ENCODE data around the gene PORCN.

PORCN gene

DNA sequence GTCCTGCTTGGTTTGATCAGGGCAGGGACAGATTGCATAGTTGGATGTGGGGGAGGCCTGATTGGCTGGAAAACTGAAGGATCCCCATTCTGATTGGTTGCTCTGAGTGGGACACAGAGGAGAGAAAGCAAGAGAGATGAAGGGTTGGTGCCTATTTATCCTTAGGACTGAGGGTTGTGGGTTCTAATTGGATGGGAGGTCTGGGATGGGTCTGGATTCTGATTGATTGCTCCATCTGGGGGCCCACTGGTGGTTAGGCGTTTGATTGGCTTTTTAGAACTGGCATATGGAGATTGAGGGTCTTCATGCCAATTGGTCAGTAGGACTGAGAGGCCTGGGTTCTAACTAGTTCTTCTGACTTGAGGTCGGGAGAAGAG, 12.2 kb downstream of the PORCN start:
- no peak overlapping the region for H3K14ac ChIP-seq (ENCODE audit: low read length)
- peak overlapping the region; percentile 84 for H2AFZ ChIP-seq (ENCODE audit: low read length)
- H3K27me3 ChIP-seq (ENCODE audit: control insufficient read depth in 3 of 3, insufficient read depth in 3 of 3, low read depth in 1 of 3, low read length in 3 of 3), result no peaks in the 10 kb centered on the region
- H2BK5ac ChIP-seq (ENCODE audit: low read length), result no peak overlapping the region
- H3K79me1 ChIP-seq (ENCODE audit: low read depth, low read length), result peaks cover 2% of the 10 kb centered on the region
- peak overlapping the region; percentile 54 for H3K4me2 ChIP-seq (ENCODE audit: insufficient read depth, low read length, poor library complexity, severe bottlenecking)
- DNase-seq (ENCODE audit: low spot score), result no peak
- no peak overlapping the region for H2BK15ac ChIP-seq (ENCODE audit: low read length)
- no peak overlapping the region for H3K23ac ChIP-seq (ENCODE audit: low read depth, low read length, poor library complexity)
- no peak overlapping the region for H2BK12ac ChIP-seq (ENCODE audit: low read length)
- H3K18ac ChIP-seq (ENCODE audit: low read length), result no peak overlapping the region
- H3K4me1 ChIP-seq (ENCODE audit: control insufficient read depth in 2 of 2, insufficient read depth in 1 of 2, low read depth in 1 of 2, low read length in 2 of 2), result peaks cover 0 to 3% of the 10 kb centered on the region in 2 donors
- no peak overlapping the region for H2BK120ac ChIP-seq (ENCODE audit: low read depth, low read length)
- H3K4me3 ChIP-seq (ENCODE audit: low read length in 2 of 2), result peak overlapping the region; percentile 73 to 76
- H4K91ac ChIP-seq (ENCODE audit: low read depth, low read length, poor library complexity), result no peak overlapping the region
- no peak overlapping the region for H4K8ac ChIP-seq (ENCODE audit: low read depth, low read length)
- no CpG with 5 or more reads among the region's 2 CpGs for WGBS, 2 donors (ENCODE audit: extremely low coverage in 2 of 2, insufficient read length in 2 of 2, insufficient replicate concordance in 1 of 2)
- no peaks in the 10 kb centered on the region for H3K9me3 ChIP-seq (replicated peaks in 1 of 2; ENCODE audit: control insufficient read depth in 2 of 2, insufficient read depth in 1 of 2, low read depth in 1 of 2, low read length in 2 of 2)
- H2AK5ac ChIP-seq (ENCODE audit: low read depth, low read length), result no peak overlapping the region
- no peak overlapping the region for H3K4ac ChIP-seq (ENCODE audit: low read length)
- H3K36me3 ChIP-seq (replicated peaks in 1 of 2; ENCODE audit: control insufficient read depth in 2 of 2, insufficient read depth in 2 of 2, low read length in 2 of 2), result peaks cover 3 to 14% of the 10 kb centered on the region in 2 donors
- H3K27ac ChIP-seq (replicated peaks; ENCODE audit: low read length), result peak overlapping the region; percentile 85
- no peak overlapping the region for H3K9ac ChIP-seq (ENCODE audit: low read depth, low read length, poor library complexity)

DNA sequence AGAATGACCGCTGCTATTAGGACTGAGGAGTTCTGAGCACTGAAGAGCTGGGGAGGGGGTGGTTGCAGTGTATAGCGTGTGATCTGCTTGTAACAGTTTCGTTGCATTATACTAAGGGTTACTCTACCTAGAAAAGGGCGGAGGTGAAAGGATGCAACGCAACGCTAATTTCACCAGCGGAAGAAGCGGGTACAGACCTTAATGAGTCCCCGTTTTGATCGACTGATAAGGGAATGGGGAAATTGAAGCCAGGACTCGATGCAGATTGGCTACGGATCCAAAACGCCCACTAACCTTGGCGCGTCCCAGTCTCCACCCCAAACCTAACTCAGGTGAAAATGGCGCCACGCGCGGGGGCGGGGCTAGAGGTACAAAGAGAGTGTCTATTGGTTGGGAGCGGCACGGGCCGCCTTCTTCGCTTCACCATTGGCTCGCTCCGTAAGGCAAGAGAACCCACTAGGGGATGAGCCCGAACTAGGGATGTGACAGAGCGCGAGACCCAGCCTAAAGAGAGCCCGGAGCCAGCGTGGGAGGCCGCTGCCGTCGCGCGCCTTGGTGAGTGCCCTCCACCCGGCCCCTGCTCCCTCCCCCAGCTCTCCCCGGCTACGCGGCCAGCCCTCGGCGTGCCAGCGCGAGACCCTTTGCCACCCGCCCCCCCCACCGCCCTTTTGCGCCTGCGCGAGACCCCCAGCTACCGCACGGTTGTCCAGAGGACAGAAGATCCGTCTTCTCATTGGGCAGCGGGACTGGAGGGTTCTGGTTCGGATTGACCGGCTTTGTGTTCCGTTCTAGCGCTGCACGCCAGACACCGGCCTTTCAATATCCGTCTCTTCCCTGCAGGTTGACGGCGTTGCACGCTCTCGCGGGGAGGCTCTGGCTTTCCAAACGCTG, 12.8 kb downstream of the PORCN start, which contains the start of gene EBP:
Gene EBP (plus strand): TSS at position 456 of the 891 bp plus-strand sequence. CDS start 1,964 bp downstream, outside the sequence.
- Histone ChIP-seq H2BK12ac (ENCODE audit: low read length) (no peak within 1 kb of the TSS), H2AFZ (ENCODE audit: low read length) (peak within 1 kb of the TSS; percentile 84), H3K27me3 (ENCODE audit: control insufficient read depth in 3 of 3, insufficient read depth in 3 of 3, low read depth in 1 of 3, low read length in 3 of 3) (no peaks in the 10 kb centered on the region), H3K79me1 (ENCODE audit: low read depth, low read length) (peaks cover 3% of the 10 kb centered on the region), H3K9ac (ENCODE audit: low read depth, low read length, poor library complexity) (peak within 1 kb of the TSS; percentile 81), H3K9me3 (replicated peaks in 1 of 2; ENCODE audit: control insufficient read depth in 2 of 2, insufficient read depth in 1 of 2, low read depth in 1 of 2, low read length in 2 of 2) (no peaks in the 10 kb centered on the region), H3K27ac (replicated peaks; ENCODE audit: low read length) (peak within 1 kb of the TSS; percentile 85), H4K8ac (ENCODE audit: low read depth, low read length) (no peak within 1 kb of the TSS), H3K36me3 (replicated peaks in 1 of 2; ENCODE audit: control insufficient read depth in 2 of 2, insufficient read depth in 2 of 2, low read length in 2 of 2) (peaks cover 5 to 21% of the 10 kb centered on the region in 2 donors), H2BK5ac (ENCODE audit: low read length) (no peak within 1 kb of the TSS), H3K14ac (ENCODE audit: low read length) (no peak within 1 kb of the TSS), H3K23ac (ENCODE audit: low read depth, low read length, poor library complexity) (peak within 1 kb of the TSS; percentile 23), H3K4me3 (ENCODE audit: low read length in 2 of 2) (peak within 1 kb of the TSS; percentile 76 to 93), H4K91ac (ENCODE audit: low read depth, low read length, poor library complexity) (no peak within 1 kb of the TSS), H2AK5ac (ENCODE audit: low read depth, low read length) (no peak within 1 kb of the TSS), H3K18ac (ENCODE audit: low read length) (peak within 1 kb of the TSS; percentile 93), H2BK120ac (ENCODE audit: low read depth, low read length) (no peak within 1 kb of the TSS), H3K4ac (ENCODE audit: low read length) (no peak within 1 kb of the TSS), H3K4me1 (ENCODE audit: control insufficient read depth in 2 of 2, insufficient read depth in 1 of 2, low read depth in 1 of 2, low read length in 2 of 2) (peaks cover 0 to 3% of the 10 kb centered on the region in 2 donors), H3K4me2 (ENCODE audit: insufficient read depth, low read length, poor library complexity, severe bottlenecking) (peak within 1 kb of the TSS; percentile 66), H2BK15ac (ENCODE audit: low read length) (no peak within 1 kb of the TSS)
- WGBS, 2 donors (ENCODE audit: extremely low coverage in 2 of 2, insufficient read length in 2 of 2, insufficient replicate concordance in 1 of 2), result no CpG with 5 or more reads among the region's 66 CpGs
- peak; percentile 71 for DNase-seq (ENCODE audit: low spot score)

DNA sequence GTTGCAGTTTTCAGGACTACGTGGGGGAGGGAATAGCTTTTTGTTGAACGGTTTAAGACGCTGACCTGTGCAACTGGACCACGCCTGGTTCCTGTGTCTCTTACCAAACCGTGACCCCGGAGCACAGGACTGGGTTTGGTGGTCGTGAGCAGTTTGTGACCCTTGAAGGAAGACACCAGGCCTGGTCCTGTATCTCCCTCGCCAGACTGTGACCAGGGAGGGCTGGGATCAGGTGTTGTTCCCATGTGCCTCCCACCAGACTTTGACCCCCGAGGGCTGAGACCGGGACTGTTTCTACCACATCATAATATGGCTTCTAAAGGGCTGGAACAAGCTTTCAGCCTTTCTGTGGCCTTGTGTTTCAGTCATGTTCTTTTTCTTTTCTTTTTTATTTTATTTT, 13.5 kb downstream of the PORCN start:
- H3K36me3 ChIP-seq (replicated peaks in 1 of 2; ENCODE audit: control insufficient read depth in 2 of 2, insufficient read depth in 2 of 2, low read length in 2 of 2), result peaks cover 12 to 28% of the 10 kb centered on the region in 2 donors
- peak overlapping the region; percentile 76 to 93 for H3K4me3 ChIP-seq (ENCODE audit: low read length in 2 of 2)
- no peak overlapping the region for H2BK5ac ChIP-seq (ENCODE audit: low read length)
- H3K79me1 ChIP-seq (ENCODE audit: low read depth, low read length), result peaks cover 3% of the 10 kb centered on the region
- no peak overlapping the region for H3K14ac ChIP-seq (ENCODE audit: low read length)
- no peak overlapping the region for H2BK12ac ChIP-seq (ENCODE audit: low read length)
- no peak overlapping the region for H2BK120ac ChIP-seq (ENCODE audit: low read depth, low read length)
- H3K9ac ChIP-seq (ENCODE audit: low read depth, low read length, poor library complexity), result peak overlapping the region; percentile 81
- no peak overlapping the region for H4K91ac ChIP-seq (ENCODE audit: low read depth, low read length, poor library complexity)
- DNase-seq (ENCODE audit: low spot score), result no peak
- H3K4ac ChIP-seq (ENCODE audit: low read length), result no peak overlapping the region
- no peaks in the 10 kb centered on the region for H3K27me3 ChIP-seq (ENCODE audit: control insufficient read depth in 3 of 3, insufficient read depth in 3 of 3, low read depth in 1 of 3, low read length in 3 of 3)
- peak overlapping the region; percentile 66 for H3K4me2 ChIP-seq (ENCODE audit: insufficient read depth, low read length, poor library complexity, severe bottlenecking)
- no peak overlapping the region for H2BK15ac ChIP-seq (ENCODE audit: low read length)
- no peak overlapping the region for H4K8ac ChIP-seq (ENCODE audit: low read depth, low read length)
- no peak overlapping the region for H2AK5ac ChIP-seq (ENCODE audit: low read depth, low read length)
- H3K27ac ChIP-seq (replicated peaks; ENCODE audit: low read length), result peak overlapping the region; percentile 82
- H2AFZ ChIP-seq (ENCODE audit: low read length), result peak overlapping the region; percentile 84
- no peaks in the 10 kb centered on the region for H3K9me3 ChIP-seq (replicated peaks in 1 of 2; ENCODE audit: control insufficient read depth in 2 of 2, insufficient read depth in 1 of 2, low read depth in 1 of 2, low read length in 2 of 2)
- H3K4me1 ChIP-seq (ENCODE audit: control insufficient read depth in 2 of 2, insufficient read depth in 1 of 2, low read depth in 1 of 2, low read length in 2 of 2), result peaks cover 0 to 3% of the 10 kb centered on the region in 2 donors
- H3K18ac ChIP-seq (ENCODE audit: low read length), result no peak overlapping the region
- no peak overlapping the region for H3K23ac ChIP-seq (ENCODE audit: low read depth, low read length, poor library complexity)
- no CpG with 5 or more reads among the region's 10 CpGs for WGBS, 2 donors (ENCODE audit: extremely low coverage in 2 of 2, insufficient read length in 2 of 2, insufficient replicate concordance in 1 of 2)

DNA sequence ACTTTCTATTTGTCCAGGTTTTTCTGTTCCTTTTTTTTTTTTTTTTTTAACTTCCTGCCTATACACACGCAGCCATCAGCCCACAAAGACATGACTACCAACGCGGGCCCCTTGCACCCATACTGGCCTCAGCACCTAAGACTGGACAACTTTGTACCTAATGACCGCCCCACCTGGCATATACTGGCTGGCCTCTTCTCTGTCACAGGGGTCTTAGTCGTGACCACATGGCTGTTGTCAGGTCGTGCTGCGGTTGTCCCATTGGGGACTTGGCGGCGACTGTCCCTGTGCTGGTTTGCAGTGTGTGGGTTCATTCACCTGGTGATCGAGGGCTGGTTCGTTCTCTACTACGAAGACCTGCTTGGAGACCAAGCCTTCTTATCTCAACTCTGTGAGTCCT, 14.9 kb downstream of the PORCN start:
- Histone ChIP-seq H4K8ac (ENCODE audit: low read depth, low read length) (no peak overlapping the region), H3K79me1 (ENCODE audit: low read depth, low read length) (peaks cover 3% of the 10 kb centered on the region), H2BK12ac (ENCODE audit: low read length) (no peak overlapping the region), H2BK15ac (ENCODE audit: low read length) (no peak overlapping the region), H2BK5ac (ENCODE audit: low read length) (no peak overlapping the region), H3K27ac (replicated peaks; ENCODE audit: low read length) (no peak overlapping the region), H3K4ac (ENCODE audit: low read length) (no peak overlapping the region), H3K9me3 (replicated peaks in 1 of 2; ENCODE audit: control insufficient read depth in 2 of 2, insufficient read depth in 1 of 2, low read depth in 1 of 2, low read length in 2 of 2) (no peaks in the 10 kb centered on the region), H4K91ac (ENCODE audit: low read depth, low read length, poor library complexity) (no peak overlapping the region), H3K36me3 (replicated peaks in 1 of 2; ENCODE audit: control insufficient read depth in 2 of 2, insufficient read depth in 2 of 2, low read length in 2 of 2) (peaks cover 16 to 41% of the 10 kb centered on the region in 2 donors), H3K9ac (ENCODE audit: low read depth, low read length, poor library complexity) (no peak overlapping the region), H2AK5ac (ENCODE audit: low read depth, low read length) (no peak overlapping the region), H3K27me3 (ENCODE audit: control insufficient read depth in 3 of 3, insufficient read depth in 3 of 3, low read depth in 1 of 3, low read length in 3 of 3) (no peaks in the 10 kb centered on the region), H3K4me1 (ENCODE audit: control insufficient read depth in 2 of 2, insufficient read depth in 1 of 2, low read depth in 1 of 2, low read length in 2 of 2) (peaks cover 0 to 3% of the 10 kb centered on the region in 2 donors), H2BK120ac (ENCODE audit: low read depth, low read length) (no peak overlapping the region), H3K23ac (ENCODE audit: low read depth, low read length, poor library complexity) (no peak overlapping the region), H3K4me2 (ENCODE audit: insufficient read depth, low read length, poor library complexity, severe bottlenecking) (no peak overlapping the region), H3K18ac (ENCODE audit: low read length) (no peak overlapping the region), H3K14ac (ENCODE audit: low read length) (no peak overlapping the region), H3K4me3 (ENCODE audit: low read length in 2 of 2) (no peak overlapping the region), H2AFZ (ENCODE audit: low read length) (no peak overlapping the region)
- WGBS, 2 donors (ENCODE audit: extremely low coverage in 2 of 2, insufficient read length in 2 of 2, insufficient replicate concordance in 1 of 2), result no CpG with 5 or more reads among the region's 12 CpGs
- DNase-seq (ENCODE audit: low spot score), result no peak

All from neuronal stem cell (in vitro differentiated cells).